K562 (cell line): ENCODE data around the gene GNG3. TPM values are rescaled to one million over a fixed set of nuclear protein-coding genes. Genes with fewer than 3 reads are reported as not detected.
A peak's percentile ranks its signal among the peaks of the same experiment; 100 is the strongest.

Source experiments
- BRD4 ChIP-seq: fragments of 200-600 bp; sonication (generic); IDR thresholded peaks from 2 replicates; pipeline ENCODE4 v1.6.1; 2017; ENCODE audit warnings: inconsistent platforms
- CBX3 ChIP-seq, 2 experiments: IDR thresholded peaks; 1 replicate in 1 of 2; 2 replicates in 1 of 2; pipeline ENCODE4 v1.6.1; 2012; ENCODE audit warnings: inconsistent platforms in 2 of 2, low read length in 2 of 2, borderline replicate concordance in 1 of 2, control low read depth in 1 of 2
- FOXM1 ChIP-seq, 2 experiments: fragments of 450-650 bp in 1 of 2; sonication (generic) in 1 of 2; formaldehyde crosslinking in 1 of 2; IDR thresholded peaks; 2 replicates each; pipeline versions ENCODE4 v1.6.1 to v1.9.0; 2017 to 2022; ENCODE audit warnings: low read depth in 2 of 2, mild to moderate bottlenecking in 2 of 2, missing genetic modification reagents in 1 of 2, moderate library complexity in 1 of 2
- GATA2 ChIP-seq: sonication (generic); formaldehyde crosslinking; IDR thresholded peaks from 2 replicates; pipeline ENCODE4 v1.4.0; 2020; ENCODE audit warnings: mild to moderate bottlenecking, missing genetic modification reagents
- HDAC8 ChIP-seq: fragments of 450-650 bp; IDR thresholded peaks from 2 replicates; pipeline ENCODE4 v1.6.1; 2016; ENCODE audit warnings: mild to moderate bottlenecking, missing genetic modification characterization, moderate library complexity, missing compliant biosample characterization
- KAT7 ChIP-seq: sonication (generic); formaldehyde crosslinking; IDR thresholded peaks from 2 replicates; pipeline ENCODE4 v1.8.0; 2022; ENCODE audit warnings: missing genetic modification reagents, mild to moderate bottlenecking, borderline replicate concordance
- KLF1 ChIP-seq: fragments of 450-650 bp; IDR thresholded peaks from 2 replicates; pipeline ENCODE4 v1.6.1; 2016; ENCODE audit warnings: missing genetic modification characterization, missing compliant biosample characterization
- NCOA6 ChIP-seq: fragments of 450-650 bp; IDR thresholded peaks from 2 replicates; pipeline ENCODE4 v1.6.1; 2017; ENCODE audit warnings: mild to moderate bottlenecking
- NFE2 ChIP-seq: IDR thresholded peaks from 2 replicates; pipeline ENCODE4 v1.6.1; 2014; ENCODE audit warnings: antibody characterized with exemption, low read depth
- NFRKB ChIP-seq: fragments of 450-650 bp; IDR thresholded peaks from 2 replicates; pipeline ENCODE4 v1.6.1; 2016; ENCODE audit warnings: low read depth
- PCBP1 ChIP-seq: fragments of 200-400 bp; formaldehyde crosslinking; IDR thresholded peaks from 2 replicates; pipeline ENCODE4 v1.6.1; 2018; ENCODE audit warnings: mild to moderate bottlenecking, low read depth, low read length; ENCODE audit not compliant: poor library complexity, severe bottlenecking
- RB1 ChIP-seq: fragments of 450-650 bp; IDR thresholded peaks from 2 replicates; pipeline ENCODE4 v1.6.1; 2017; ENCODE audit warnings: low read depth, mild to moderate bottlenecking
- RUNX1 ChIP-seq: sonication (generic); IDR thresholded peaks from 2 replicates; pipeline ENCODE4 v1.6.1; 2016; ENCODE audit warnings: antibody characterized with exemption, low read depth
- SREBF2 ChIP-seq: sonication (generic); formaldehyde crosslinking; IDR thresholded peaks from 2 replicates; pipeline ENCODE4 v1.4.0; 2020; ENCODE audit warnings: mild to moderate bottlenecking, missing genetic modification reagents
- TEAD1 ChIP-seq, 2 experiments: fragments of 450-650 bp in 1 of 2; sonication (generic) in 1 of 2; formaldehyde crosslinking; IDR thresholded peaks; 2 replicates each; pipeline versions ENCODE4 v1.4.0 to v1.8.0; 2020 to 2022; ENCODE audit warnings: mild to moderate bottlenecking in 2 of 2, missing genetic modification reagents in 1 of 2
- ZBTB1 ChIP-seq: sonication (generic); formaldehyde crosslinking; IDR thresholded peaks from 2 replicates; pipeline ENCODE4 v1.8.1; 2023; ENCODE audit warnings: missing genetic modification reagents, low read depth, mild to moderate bottlenecking, borderline replicate concordance
- ZBTB33 ChIP-seq: sonication (generic); formaldehyde crosslinking; IDR thresholded peaks from 2 replicates; pipeline ENCODE4 v1.8.1; 2023; ENCODE audit warnings: mild to moderate bottlenecking, missing genetic modification reagents
- ZNF41 ChIP-seq: fragments of 250-450 bp; sonication (Bioruptor Pico); conservative IDR thresholded peaks from 2 replicates; pipeline ENCODE4 v1.4.0; 2020; ENCODE audit warnings: mild to moderate bottlenecking
- ZNF57 ChIP-seq: fragments of 450-650 bp; formaldehyde crosslinking; IDR thresholded peaks from 2 replicates; pipeline ENCODE4 v1.4.0; 2020; ENCODE audit warnings: mild to moderate bottlenecking, moderate library complexity
- ZNF584 ChIP-seq: fragments of 200-800 bp; sonication (Bioruptor generic); IDR thresholded peaks from 2 replicates; pipeline ENCODE4 v1.6.1; 2016; ENCODE audit warnings: low read depth, mild to moderate bottlenecking, missing genetic modification characterization, missing compliant biosample characterization
- ZNF76 ChIP-seq: fragments of 250-450 bp; sonication (Bioruptor Pico); IDR thresholded peaks from 2 replicates; pipeline ENCODE4 v1.4.0; 2020; ENCODE audit warnings: mild to moderate bottlenecking, moderate library complexity, borderline replicate concordance
- ZNF780A ChIP-seq: fragments of 250-450 bp; sonication (Bioruptor Pico); IDR thresholded peaks from 2 replicates; pipeline ENCODE4 v1.5.0; 2021; ENCODE audit warnings: mild to moderate bottlenecking
- polyA plus RNA-seq, 8 experiments: library from polyadenylated mRNA; depleted of rRNA in 4 of 8; stranded (reverse) in 5 of 8; unstranded in 3 of 8; fragments of >200 nt; fragmentation: Nextera tagmentation in 2 of 8; fragmentation: Illumina TruSeq in 1 of 8; extraction: Ambion mirVana in 2 of 8; extraction: Trizol in 1 of 8; gene quantifications; 2 replicates each; pipeline versions ENCODE4 v1.2.1 to v1.2.3, GENCODE V29; 2011 to 2014; ENCODE audit warnings: inconsistent platforms in 1 of 8, missing spikeins in 1 of 8
- total RNA-seq, 7 experiments: library from RNA; depleted of rRNA in 6 of 7; stranded (reverse); fragments of >200 nt in 6 of 7; fragmentation: Illumina TruSeq in 2 of 7; extraction: Trizol in 2 of 7; gene quantifications; 2 replicates each; pipeline versions ENCODE4 v1.2.1 to v1.2.3, GENCODE V29; 2011 to 2021; ENCODE audit warnings: low replicate concordance in 1 of 7
- TF ChIP-seq, protein P1 (sequence below): sonication (generic); formaldehyde crosslinking; IDR thresholded peaks from 2 replicates; pipeline ENCODE4 v1.8.1; 2023; ENCODE audit warnings: mild to moderate bottlenecking, missing genetic modification reagents

Gene GNG3
- total and polyA plus RNA-seq, 9 of the 15 experiments (the other 6 are each of a cell fraction or from before 2014, with no cell fraction given) = 0.07 TPM; not detected in 8

- TF ChIP-seq ZNF76 (CRISPR knock-in tag) (no peak), ZBTB33 (CRISPR knock-in tag) (peak; percentile 35; the same call in 1 of the 2 replicates), TEAD1 (CRISPR knock-in tag; IDR thresholded peaks at IDR 0.05) (peak; percentile 9 to 91; a peak in 1 of 4 replicates), SREBF2 (CRISPR knock-in tag) (no peak), BRD4 (peak; percentile 9), ZBTB1 (peak; percentile 35; the same call in 1 of the 2 replicates), RUNX1 (0 out of 2 replicates have a peak, but pooled peaks have one; percentile 13), NFE2 (no peak), ZNF57 (CRISPR knock-in tag) (no peak), ZNF780A (CRISPR knock-in tag) (no peak), ZNF41 (CRISPR knock-in tag) (0 out of 2 replicates have a peak, but pooled peaks have one; percentile 53), HDAC8 (peak; percentile 61; the same call in 1 of the 2 replicates), CBX3 (IDR thresholded peaks at IDR 0.05; ENCODE audit: borderline replicate concordance in 1 of 2, low read length in 2 of 2) (peak in 1 of 2 experiments; percentile 81; a peak in 1 of 3 replicates), RB1 (peak; percentile 96), GATA2 (no peak), PCBP1 (peak; percentile 59), KLF1 (tag) (peak; percentile 30; the same call in 1 of the 2 replicates), ZNF584 (CRISPR knock-in tag) (0 out of 2 replicates have a peak, but pooled peaks have one; percentile 41), FOXM1 (IDR thresholded peaks at IDR 0.05; ENCODE audit: low read depth) (no peak), FOXM1 (CRISPR knock-in tag; IDR thresholded peaks at IDR 0.05; ENCODE audit: low read depth) (peak; percentile 75), KAT7 (CRISPR knock-in tag) (peak; percentile 76; the same call in 1 of the 2 replicates), NCOA6 (no peak), NFRKB (peak; percentile 57; the same call in 1 of the 2 replicates)
- TF ChIP-seq, protein P1, sequence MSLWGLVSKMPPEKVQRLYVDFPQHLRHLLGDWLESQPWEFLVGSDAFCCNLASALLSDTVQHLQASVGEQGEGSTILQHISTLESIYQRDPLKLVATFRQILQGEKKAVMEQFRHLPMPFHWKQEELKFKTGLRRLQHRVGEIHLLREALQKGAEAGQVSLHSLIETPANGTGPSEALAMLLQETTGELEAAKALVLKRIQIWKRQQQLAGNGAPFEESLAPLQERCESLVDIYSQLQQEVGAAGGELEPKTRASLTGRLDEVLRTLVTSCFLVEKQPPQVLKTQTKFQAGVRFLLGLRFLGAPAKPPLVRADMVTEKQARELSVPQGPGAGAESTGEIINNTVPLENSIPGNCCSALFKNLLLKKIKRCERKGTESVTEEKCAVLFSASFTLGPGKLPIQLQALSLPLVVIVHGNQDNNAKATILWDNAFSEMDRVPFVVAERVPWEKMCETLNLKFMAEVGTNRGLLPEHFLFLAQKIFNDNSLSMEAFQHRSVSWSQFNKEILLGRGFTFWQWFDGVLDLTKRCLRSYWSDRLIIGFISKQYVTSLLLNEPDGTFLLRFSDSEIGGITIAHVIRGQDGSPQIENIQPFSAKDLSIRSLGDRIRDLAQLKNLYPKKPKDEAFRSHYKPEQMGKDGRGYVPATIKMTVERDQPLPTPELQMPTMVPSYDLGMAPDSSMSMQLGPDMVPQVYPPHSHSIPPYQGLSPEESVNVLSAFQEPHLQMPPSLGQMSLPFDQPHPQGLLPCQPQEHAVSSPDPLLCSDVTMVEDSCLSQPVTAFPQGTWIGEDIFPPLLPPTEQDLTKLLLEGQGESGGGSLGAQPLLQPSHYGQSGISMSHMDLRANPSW (CRISPR knock-in tag) = peak; percentile 82; the same call in 1 of the 2 replicates
These were observed 19.8 kb downstream of the GNG3 start, which contains the start of gene HNRNPUL2 (continued) for GRCh38 chr11:62727165-62727871.
